IPS DF 6.9 (cell line): ENCODE measurements around the gene TM4SF4.

Source experiments
- DNase-seq: peaks from one replicate; pipeline ENCODE4 v3.0.0-alpha.2; 2013; ENCODE audit warnings: low read depth, low spot score
- H3K27ac ChIP-seq: one replicate; pipeline ENCODE4 v1.5.1; 2013; ENCODE audit warnings: low read length, control low read depth
- H3K27me3 ChIP-seq: 2 replicates; pipeline ENCODE4 v1.6.1; 2013; ENCODE audit warnings: mild to moderate bottlenecking, low read length; ENCODE audit not compliant: control insufficient read depth, insufficient read depth
- H3K36me3 ChIP-seq: 2 replicates; pipeline ENCODE4 v1.6.1; 2013; ENCODE audit warnings: low read length; ENCODE audit not compliant: control insufficient read depth, insufficient read depth
- H3K4me1 ChIP-seq: 2 replicates; pipeline ENCODE4 v1.6.1; 2013; ENCODE audit warnings: low read length; ENCODE audit not compliant: control insufficient read depth, insufficient read depth
- H3K4me3 ChIP-seq: 2 replicates; pipeline ENCODE4 v1.5.1; 2013; ENCODE audit warnings: mild to moderate bottlenecking, low read length
- H3K9me3 ChIP-seq: 2 replicates; pipeline ENCODE4 v1.6.1; 2013; ENCODE audit warnings: low read length, inconsistent platforms; ENCODE audit not compliant: control insufficient read depth, insufficient read depth
- WGBS: extraction: QIAGEN DNeasy Blood & Tissue Kit; methylation state at CpG from one replicate; pipeline ENCODE4 v1.1.7; 2013; ENCODE audit warnings: mixed read lengths, missing lambda C conversion rate; ENCODE audit not compliant: insufficient read length, insufficient coverage; 5-methylcytosine and 5-hydroxymethylcytosine counted together

TM4SF4 gene

DNA sequence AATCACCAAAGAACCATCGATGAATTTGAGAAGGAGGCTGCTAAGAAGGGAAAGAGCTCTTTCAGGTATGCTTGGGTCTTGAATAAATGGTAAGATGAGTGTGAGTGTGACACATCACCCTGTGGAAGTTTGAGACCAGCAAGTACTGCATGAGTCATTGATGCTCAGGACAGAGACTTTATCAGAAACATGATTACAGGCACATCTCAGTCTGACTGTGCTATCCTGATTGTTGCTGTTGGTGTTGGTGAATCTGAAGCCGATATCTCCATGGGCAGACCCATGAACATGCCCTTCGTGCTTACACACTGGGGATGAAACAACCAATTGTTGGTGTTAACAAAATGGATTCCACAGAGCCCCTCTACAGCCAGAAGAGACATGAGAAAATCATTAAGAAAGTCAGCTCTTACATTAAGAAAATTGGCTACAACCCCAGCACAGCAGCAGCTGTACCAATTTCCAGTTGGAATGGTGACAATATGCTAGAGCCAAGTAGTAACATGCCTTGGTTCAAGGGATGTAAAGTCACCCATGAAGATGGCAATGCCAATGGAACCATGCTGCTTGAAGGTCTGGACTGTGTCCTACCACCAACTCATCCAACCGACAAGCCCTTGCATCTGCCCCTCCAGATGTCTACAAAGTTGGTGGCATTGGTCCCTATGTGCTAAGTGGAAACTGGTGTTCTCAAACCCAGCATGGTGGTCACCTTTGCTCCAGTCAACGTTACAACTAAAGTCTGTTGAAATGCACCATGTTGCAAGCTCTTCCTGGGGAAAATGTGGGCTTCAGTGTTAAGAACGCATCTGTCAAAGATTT lies 20.5 kb downstream of the TM4SF4 start:
- no CpG with 5 or more reads among the region's 6 CpGs for WGBS
- H3K27ac ChIP-seq: no peak overlapping the region
- no peak for DNase-seq

DNA sequence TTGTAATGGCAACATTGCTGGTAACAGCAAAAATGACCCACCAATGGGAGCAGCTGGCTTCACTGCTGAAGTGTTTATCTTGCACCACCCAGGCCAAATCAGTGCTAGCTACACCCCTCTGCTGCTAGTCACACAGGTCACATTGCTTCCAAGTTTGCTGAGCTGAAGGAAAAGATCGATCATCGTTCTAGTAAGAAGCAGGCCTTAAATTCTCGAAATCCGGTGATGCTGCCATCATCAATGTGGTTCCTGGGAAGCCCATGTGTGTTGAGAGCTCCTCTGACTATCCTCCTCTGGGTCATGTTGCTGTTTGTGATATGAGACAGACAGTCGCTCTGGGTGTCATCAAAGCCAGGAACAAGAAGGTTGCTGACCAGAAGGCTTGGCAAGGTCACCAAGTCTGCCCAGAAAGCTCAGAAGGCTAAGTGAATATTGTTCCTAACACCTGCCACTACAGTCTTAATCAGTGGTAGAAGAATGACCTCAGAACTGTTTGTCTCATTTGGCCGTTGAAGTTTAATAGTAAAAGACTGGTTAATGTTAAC lies 21.2 kb downstream of the TM4SF4 start:
- no CpG with 5 or more reads among the region's 6 CpGs for WGBS
- H3K4me1 ChIP-seq: no peaks in the 10 kb centered on the region
- no peak overlapping the region for H3K4me3 ChIP-seq
- H3K27me3 ChIP-seq: no peaks in the 10 kb centered on the region
- no peaks in the 10 kb centered on the region for H3K36me3 ChIP-seq
- H3K27ac ChIP-seq: no peak overlapping the region
- no peak for DNase-seq
- H3K9me3 ChIP-seq: no peaks in the 10 kb centered on the region

More for the DNA sequence above, 20.5 kb downstream of the TM4SF4 start:
- Histone ChIP-seq H3K27me3 (no peaks in the 10 kb centered on the region), H3K36me3 (no peaks in the 10 kb centered on the region), H3K9me3 (no peaks in the 10 kb centered on the region), H3K4me3 (no peak overlapping the region), H3K4me1 (no peaks in the 10 kb centered on the region)

DNA sequence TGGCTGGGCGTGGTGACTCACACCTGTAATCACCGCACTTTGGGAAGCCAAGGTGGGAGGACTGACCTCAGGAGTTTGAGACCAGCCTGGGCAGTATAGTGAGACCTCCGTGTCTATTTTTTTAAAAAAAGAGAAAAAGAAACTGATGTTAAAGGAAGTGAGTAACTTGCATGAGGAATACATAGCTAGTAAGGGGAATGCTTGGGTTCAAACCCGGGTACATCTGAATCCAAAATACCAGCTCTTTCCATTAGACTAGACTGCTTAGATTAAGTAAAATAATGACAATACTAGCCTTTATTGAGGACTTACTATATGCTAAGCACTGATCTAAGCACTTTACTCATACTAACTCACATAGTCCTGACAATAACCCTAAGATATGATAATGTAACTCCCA lies 22.4 kb downstream of the TM4SF4 start:
- Histone ChIP-seq H3K27me3 (no peaks in the 10 kb centered on the region), H3K27ac (no peak overlapping the region)

DNA sequence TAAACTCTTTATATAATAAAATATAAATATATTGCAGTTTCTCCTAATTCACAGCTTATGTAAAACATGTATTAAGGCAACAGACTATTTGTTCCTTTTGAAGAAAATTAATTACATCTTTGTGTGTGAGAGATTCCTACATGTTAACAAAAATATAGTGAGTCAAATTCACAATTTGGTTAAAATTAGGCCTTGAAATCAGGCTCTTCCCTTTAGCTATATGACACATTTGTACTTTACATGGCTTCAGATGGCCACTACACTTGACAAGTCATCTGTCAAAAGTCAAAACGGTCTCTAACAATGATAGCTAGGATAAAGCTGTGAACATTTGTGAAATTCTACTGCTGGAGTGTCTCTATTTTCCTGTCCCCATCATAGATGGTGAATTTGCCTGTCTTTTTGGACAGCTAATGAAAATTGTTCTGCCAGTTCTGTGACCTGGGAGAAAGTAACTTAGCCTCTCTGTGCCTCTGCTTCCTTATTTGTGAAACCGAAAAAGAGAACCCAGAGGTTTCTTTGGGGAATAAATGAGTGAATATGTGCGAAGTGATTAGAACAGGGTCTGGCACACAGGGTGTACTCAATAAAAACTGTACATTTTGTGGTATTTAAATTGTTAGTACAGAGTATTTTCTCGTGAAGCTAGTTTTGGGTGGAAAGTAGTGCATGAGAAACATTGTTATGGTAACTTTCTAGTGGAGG lies 23.6 kb downstream of the TM4SF4 start:
- Histone ChIP-seq H3K4me1 (no peaks in the 10 kb centered on the region), H3K4me3 (no peak overlapping the region), H3K27ac (no peak overlapping the region), H3K27me3 (no peaks in the 10 kb centered on the region), H3K9me3 (no peaks in the 10 kb centered on the region), H3K36me3 (no peaks in the 10 kb centered on the region)
- no CpG with 5 or more reads among the region's 4 CpGs for WGBS
- no peak for DNase-seq

More for the DNA sequence above, 22.4 kb downstream of the TM4SF4 start:
- no peaks in the 10 kb centered on the region for H3K4me1 ChIP-seq
- no peak overlapping the region for H3K4me3 ChIP-seq
- no peak for DNase-seq
- H3K9me3 ChIP-seq: no peaks in the 10 kb centered on the region
- no peaks in the 10 kb centered on the region for H3K36me3 ChIP-seq
- no CpG with 5 or more reads among the region's 4 CpGs for WGBS

DNA sequence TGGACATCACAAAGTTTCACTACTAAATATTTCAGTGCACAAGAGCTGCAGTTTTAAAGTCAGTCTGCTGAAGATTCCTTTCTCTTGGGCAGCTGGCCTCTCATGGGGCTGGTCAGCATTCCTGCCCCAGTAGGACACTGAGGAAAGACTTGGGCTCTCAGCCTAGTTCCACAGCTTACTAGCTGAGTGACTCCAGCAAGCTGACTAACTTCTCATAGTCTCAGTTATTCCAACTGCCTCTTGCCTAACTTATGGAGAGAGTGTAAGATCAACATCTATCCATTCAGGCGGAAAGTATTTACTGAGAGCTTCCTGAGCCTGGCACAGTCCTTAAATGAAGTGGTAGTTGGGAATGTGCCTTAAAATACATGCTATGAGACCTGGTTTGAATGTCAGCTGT lies 27.0 kb downstream of the TM4SF4 start:
- no peak for DNase-seq
- no CpG with 5 or more reads among the region's 1 CpG for WGBS

DNA sequence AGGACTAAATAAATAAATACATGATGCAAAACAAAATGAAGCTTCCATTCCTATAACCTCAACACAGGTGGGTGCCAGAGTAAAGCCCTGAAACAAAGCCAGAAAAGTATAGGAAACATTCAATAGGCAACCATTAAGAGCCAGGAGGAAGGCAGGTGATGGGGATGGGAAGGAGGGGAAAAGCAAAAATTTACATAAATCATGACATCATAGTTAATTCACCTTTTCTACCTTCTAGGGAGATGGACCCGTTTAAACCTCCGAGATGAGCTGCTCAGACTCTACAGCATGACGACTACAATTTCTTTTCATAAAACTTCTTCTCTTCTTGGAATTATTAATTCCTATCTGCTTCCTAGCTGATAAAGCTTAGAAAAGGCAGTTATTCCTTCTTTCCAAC lies 27.9 kb downstream of the TM4SF4 start:
- Histone ChIP-seq H3K4me1 (no peaks in the 10 kb centered on the region), H3K9me3 (no peaks in the 10 kb centered on the region), H3K27me3 (no peaks in the 10 kb centered on the region), H3K36me3 (no peaks in the 10 kb centered on the region), H3K27ac (no peak overlapping the region), H3K4me3 (no peak overlapping the region)
- no CpG with 5 or more reads among the region's 3 CpGs for WGBS
- DNase-seq: no peak

More for the DNA sequence above, 27.0 kb downstream of the TM4SF4 start:
- Histone ChIP-seq H3K4me3 (no peak overlapping the region), H3K9me3 (no peaks in the 10 kb centered on the region), H3K27ac (no peak overlapping the region), H3K27me3 (no peaks in the 10 kb centered on the region), H3K4me1 (no peaks in the 10 kb centered on the region), H3K36me3 (no peaks in the 10 kb centered on the region)

DNA sequence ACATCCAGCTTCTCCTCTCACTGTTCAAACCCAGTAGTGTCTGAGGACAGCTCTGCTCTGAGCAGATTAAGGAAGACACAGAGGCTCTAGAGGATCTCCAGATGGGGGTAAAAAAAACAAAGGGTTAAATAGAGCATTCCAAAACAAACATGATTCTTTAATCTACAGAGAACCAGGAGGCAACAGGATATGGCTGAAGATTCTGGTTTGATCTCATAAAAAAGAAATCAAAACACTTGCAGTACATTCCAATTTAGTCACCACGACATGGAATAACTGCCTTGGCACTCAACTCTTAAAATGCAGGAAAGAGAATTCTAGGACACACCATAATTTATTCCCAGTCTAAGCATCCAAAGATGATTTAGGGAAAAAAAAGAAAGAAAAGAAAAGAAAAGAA lies 32.0 kb downstream of the TM4SF4 start:
- no peaks in the 10 kb centered on the region for H3K27me3 ChIP-seq
- no peak overlapping the region for H3K27ac ChIP-seq
- no peaks in the 10 kb centered on the region for H3K9me3 ChIP-seq
- no peaks in the 10 kb centered on the region for H3K4me1 ChIP-seq
- no CpG with 5 or more reads among the region's 1 CpG for WGBS
- no peak for DNase-seq
- H3K36me3 ChIP-seq: no peaks in the 10 kb centered on the region
- H3K4me3 ChIP-seq: no peak overlapping the region

DNA sequence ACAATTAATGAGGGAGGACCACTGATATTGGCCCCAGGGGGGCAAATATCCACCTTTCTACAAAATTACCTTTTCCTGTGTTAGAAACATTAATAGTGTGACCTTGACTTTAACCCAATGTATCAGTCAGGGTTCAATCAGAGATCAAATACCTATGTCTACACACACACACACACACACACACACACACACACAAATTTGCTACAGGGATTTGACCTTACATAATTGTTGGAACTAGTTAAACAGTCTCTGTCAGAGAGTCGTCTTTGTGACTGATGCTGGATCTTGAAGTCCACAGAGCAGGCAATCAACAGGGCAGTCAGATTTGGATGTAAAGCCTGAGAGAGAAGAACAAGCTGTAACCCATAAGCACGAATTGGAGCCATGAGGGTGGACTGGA lies 32.5 kb downstream of the TM4SF4 start:
- Histone ChIP-seq H3K36me3 (no peaks in the 10 kb centered on the region), H3K9me3 (no peaks in the 10 kb centered on the region), H3K27ac (no peak overlapping the region), H3K4me3 (no peak overlapping the region), H3K27me3 (no peaks in the 10 kb centered on the region), H3K4me1 (no peaks in the 10 kb centered on the region)
- no peak for DNase-seq
- no CpG with 5 or more reads among the region's 2 CpGs for WGBS

DNA sequence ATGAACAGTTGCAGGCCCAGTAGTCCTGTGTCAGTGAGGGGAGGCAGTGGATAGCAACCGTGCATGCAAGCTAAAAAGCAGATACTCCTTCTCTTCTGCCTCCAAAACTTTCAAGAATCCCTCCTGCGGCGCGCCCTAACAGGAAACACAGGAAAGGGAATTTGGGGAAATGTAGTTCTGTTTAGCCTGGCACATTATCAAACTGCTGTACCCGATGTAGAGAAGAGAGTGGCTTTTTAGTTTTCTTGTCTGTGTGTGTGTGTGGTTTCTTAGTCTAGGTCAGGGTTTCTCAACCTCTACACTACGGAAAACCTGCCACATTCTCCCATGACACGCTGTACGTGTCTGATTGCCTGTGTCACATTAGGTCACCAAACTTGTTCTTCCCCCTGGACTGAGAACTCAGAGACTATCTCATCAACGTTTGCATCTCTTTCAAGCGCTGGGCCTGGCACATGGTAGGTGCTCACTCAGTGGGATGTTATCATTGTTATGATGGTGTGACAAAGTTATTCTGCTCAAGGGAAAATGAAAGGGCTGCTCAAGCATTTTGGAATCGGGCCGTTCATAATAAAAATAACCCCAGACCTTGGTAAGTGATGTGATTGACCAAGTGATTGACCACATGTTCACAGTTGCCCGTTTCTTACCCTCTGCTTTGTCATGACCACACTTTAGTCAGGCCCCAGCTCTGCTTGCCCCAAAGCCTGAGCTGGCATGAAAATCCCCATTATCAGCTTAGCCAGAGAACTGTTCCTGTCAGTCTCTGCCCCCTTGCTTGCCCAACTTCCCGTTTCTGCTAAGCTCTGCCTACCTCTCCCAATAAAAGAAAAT lies 33.2 kb downstream of the TM4SF4 start:
- no peak for DNase-seq
- no peak overlapping the region for H3K4me3 ChIP-seq
- no peaks in the 10 kb centered on the region for H3K4me1 ChIP-seq
- no peak overlapping the region for H3K27ac ChIP-seq
- no peaks in the 10 kb centered on the region for H3K36me3 ChIP-seq
- H3K9me3 ChIP-seq: no peaks in the 10 kb centered on the region
- no peaks in the 10 kb centered on the region for H3K27me3 ChIP-seq
- WGBS: no CpG with 5 or more reads among the region's 14 CpGs

DNA sequence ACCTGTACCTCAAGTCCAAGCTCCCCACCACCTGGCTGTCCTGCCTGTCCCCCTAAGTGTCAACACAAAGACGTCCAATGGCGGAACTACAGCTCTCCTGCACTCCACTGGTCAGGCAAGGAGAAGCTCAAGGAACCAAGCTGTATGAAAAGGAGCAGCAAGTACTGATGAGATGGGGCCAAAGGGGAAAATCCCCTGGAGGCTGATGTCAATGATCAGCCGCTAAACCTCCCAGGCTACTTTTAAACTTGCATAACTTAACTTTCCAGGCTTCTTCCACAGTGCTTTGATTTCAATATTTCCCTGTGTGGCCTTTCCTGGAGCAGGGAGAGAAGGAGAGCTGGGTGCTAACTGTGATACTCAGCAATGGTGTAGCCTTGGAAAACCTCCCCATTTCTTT lies 35.0 kb downstream of the TM4SF4 start:
- no peak for DNase-seq
- Histone ChIP-seq H3K4me3 (no peak overlapping the region), H3K36me3 (no peaks in the 10 kb centered on the region), H3K4me1 (no peaks in the 10 kb centered on the region), H3K27ac (no peak overlapping the region), H3K9me3 (no peaks in the 10 kb centered on the region), H3K27me3 (no peaks in the 10 kb centered on the region)
- no CpG with 5 or more reads among the region's 3 CpGs for WGBS
